A673 (cell line): ENCODE data around the gene NUB1. TPM values are rescaled to one million over a fixed set of nuclear protein-coding genes. Genes with fewer than 3 reads are reported as not detected.

Experiments
- BruUV-seq: library from RNA; stranded (reverse); fragments of 400-500 nt; replicated peaks from 2 replicates; lab custom pipeline; 2021; lab: Mats Ljungman, UMichigan
- CTCF ChIA-PET: fragments of 300-600 bp; sonication (Branson Sonifier 250); formaldehyde crosslinking; loops from one replicate; lab custom pipeline; 2022; ENCODE audit warnings: antibody characterized with exemption; lab: Charles Lee
- POLR2A ChIA-PET: fragments of 300-600 bp; sonication (Branson Sonifier 250); formaldehyde crosslinking; loops from one replicate; lab custom pipeline; 2022; ENCODE audit warnings: antibody characterized with exemption; ENCODE audit not compliant: low non-redundant PET; lab: Charles Lee
- DNase-seq: peaks from one replicate; pipeline ENCODE4 v3.0.0-alpha.2; 2015; ENCODE audit warnings: low spot score
- H3K27ac ChIP-seq: fragments of 200-600 bp; sonication (generic); 2 replicates; pipeline ENCODE4 v1.5.1; 2016; ENCODE audit warnings: mixed run types, low read depth, mild to moderate bottlenecking, mixed read lengths, antibody characterized with exemption, low read length; ENCODE audit not compliant: poor library complexity, severe bottlenecking
- H3K27me3 ChIP-seq: fragments of 200-600 bp; sonication (generic); replicated peaks from 2 replicates; pipeline ENCODE4 v1.6.1; 2017; ENCODE audit warnings: mixed run types, low read depth, mild to moderate bottlenecking, mixed read lengths, antibody characterized with exemption, low read length; ENCODE audit not compliant: insufficient read depth, poor library complexity
- H3K36me3 ChIP-seq: fragments of 200-600 bp; sonication (generic); 2 replicates; pipeline ENCODE4 v1.6.1; 2016; ENCODE audit warnings: mixed run types, mild to moderate bottlenecking, mixed read lengths, antibody characterized with exemption, low read length; ENCODE audit not compliant: insufficient read depth, poor library complexity, severe bottlenecking
- H3K4me1 ChIP-seq: fragments of 200-600 bp; sonication (generic); 2 replicates; pipeline ENCODE4 v1.6.1; 2017; ENCODE audit warnings: mixed run types, mild to moderate bottlenecking, mixed read lengths, antibody characterized with exemption, low read length; ENCODE audit not compliant: insufficient read depth, poor library complexity, severe bottlenecking
- H3K4me3 ChIP-seq: fragments of 200-600 bp; sonication (generic); 2 replicates; pipeline ENCODE4 v1.5.1; 2016; ENCODE audit warnings: low read depth, mixed run types, mild to moderate bottlenecking, mixed read lengths, low read length; ENCODE audit not compliant: poor library complexity, severe bottlenecking
- H3K9me3 ChIP-seq: fragments of 200-600 bp; sonication (generic); 2 replicates; pipeline ENCODE4 v1.6.1; 2016; ENCODE audit warnings: mixed run types, low read depth, mild to moderate bottlenecking, mixed read lengths, antibody characterized with exemption, low read length; ENCODE audit not compliant: poor library complexity, severe bottlenecking
- EZH2 ChIP-seq: fragments of 200-600 bp; sonication (generic); IDR thresholded peaks from 2 replicates; pipeline ENCODE4 v1.6.1; 2017; ENCODE audit warnings: borderline replicate concordance, low read depth, mild to moderate bottlenecking, mixed read lengths, antibody characterized with exemption, low read length; ENCODE audit not compliant: poor library complexity, severe bottlenecking
- intact Hi-C: fragments of 100-400 bp; cut with micrococcal nuclease; formaldehyde crosslinking; loops from one replicate; pipeline ENCODE4 v1.10.0; 2022; ENCODE audit not compliant: unreplicated experiment
- total RNA-seq: library from RNA; stranded (reverse); gene quantifications from 2 replicates; pipeline ENCODE4 v1.2.3, GENCODE V29; 2021
- TF ChIP-seq, protein P1 (sequence below): fragments of 300-800, 200-600 bp; sonication (generic); conservative IDR thresholded peaks from 2 replicates; pipeline ENCODE4 v1.5.1; 2017; ENCODE audit warnings: low read depth, mild to moderate bottlenecking, antibody characterized with exemption, low read length, moderate library complexity, mixed read lengths

The NUB1 gene
- total RNA-seq, 1 experiment from 2014 or later: 36.9 TPM

DNA sequence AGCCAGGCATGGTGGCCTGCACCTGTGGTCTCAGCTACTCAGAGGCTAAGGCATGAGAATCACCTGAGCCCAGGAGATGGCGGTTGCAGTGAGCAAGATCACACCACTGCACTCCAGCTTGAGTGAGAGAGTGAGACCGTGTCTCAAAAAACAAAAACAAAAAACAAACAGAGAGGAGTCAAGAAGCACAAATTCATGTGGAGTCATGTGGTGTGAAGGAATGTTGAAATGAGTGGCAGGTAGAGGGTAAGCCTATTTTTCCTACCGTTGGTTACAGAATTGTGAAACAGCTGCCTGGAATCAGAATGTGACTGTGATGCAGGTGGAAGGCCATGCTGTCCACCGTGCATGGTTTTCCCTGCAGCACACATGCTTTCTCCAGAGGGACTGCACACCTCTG is 23.7 kb upstream of the NUB1 start:
- ChIA-PET POLR2A (no interaction called here), CTCF (no interaction called here)
- intact Hi-C loops: loop anchor here (5.0 kb wide), 2 partner anchors 129 to 439 kb away; no protein-coding TSS in a partner anchor

DNA sequence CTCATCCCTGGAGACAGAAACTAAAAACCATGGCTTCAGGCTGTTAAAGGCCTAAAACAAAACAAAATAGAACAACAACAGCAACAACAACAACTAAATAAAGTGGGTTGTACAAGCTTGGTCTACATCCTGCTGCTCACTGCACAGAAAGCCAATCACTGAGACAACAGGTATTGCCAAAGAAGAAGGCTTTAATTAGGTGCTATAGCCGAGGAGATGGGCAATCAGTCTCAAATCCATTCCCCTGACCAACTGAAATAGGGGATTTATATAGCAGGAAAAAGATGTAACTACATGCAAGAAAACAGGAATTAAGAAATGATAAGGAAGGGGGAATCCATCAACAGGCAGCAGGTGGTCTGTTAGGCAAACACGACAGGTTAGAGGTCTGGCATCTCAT is 22.4 kb upstream of the NUB1 start:
- intact Hi-C loops: loop anchor here (5.0 kb wide), 2 partner anchors 128 to 438 kb away; no protein-coding TSS in a partner anchor
- peaks cover 12% of the 10 kb centered on the region for H3K9me3 ChIP-seq
- H3K27me3 ChIP-seq: no peaks in the 10 kb centered on the region
- no peak for DNase-seq
- BruUV-seq: no TSS peak
- H3K36me3 ChIP-seq: no peaks in the 10 kb centered on the region
- ChIA-PET CTCF (no interaction called here), POLR2A (no interaction called here)
- no peaks in the 10 kb centered on the region for H3K4me1 ChIP-seq
- no peak for TF ChIP-seq EZH2
- TF ChIP-seq, protein P1, sequence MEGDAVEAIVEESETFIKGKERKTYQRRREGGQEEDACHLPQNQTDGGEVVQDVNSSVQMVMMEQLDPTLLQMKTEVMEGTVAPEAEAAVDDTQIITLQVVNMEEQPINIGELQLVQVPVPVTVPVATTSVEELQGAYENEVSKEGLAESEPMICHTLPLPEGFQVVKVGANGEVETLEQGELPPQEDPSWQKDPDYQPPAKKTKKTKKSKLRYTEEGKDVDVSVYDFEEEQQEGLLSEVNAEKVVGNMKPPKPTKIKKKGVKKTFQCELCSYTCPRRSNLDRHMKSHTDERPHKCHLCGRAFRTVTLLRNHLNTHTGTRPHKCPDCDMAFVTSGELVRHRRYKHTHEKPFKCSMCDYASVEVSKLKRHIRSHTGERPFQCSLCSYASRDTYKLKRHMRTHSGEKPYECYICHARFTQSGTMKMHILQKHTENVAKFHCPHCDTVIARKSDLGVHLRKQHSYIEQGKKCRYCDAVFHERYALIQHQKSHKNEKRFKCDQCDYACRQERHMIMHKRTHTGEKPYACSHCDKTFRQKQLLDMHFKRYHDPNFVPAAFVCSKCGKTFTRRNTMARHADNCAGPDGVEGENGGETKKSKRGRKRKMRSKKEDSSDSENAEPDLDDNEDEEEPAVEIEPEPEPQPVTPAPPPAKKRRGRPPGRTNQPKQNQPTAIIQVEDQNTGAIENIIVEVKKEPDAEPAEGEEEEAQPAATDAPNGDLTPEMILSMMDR: no peak
- H3K4me3 ChIP-seq: no peak overlapping the region
- no peak overlapping the region for H3K27ac ChIP-seq

More for the DNA sequence above, 23.7 kb upstream of the NUB1 start:
- no peaks in the 10 kb centered on the region for H3K27me3 ChIP-seq
- H3K9me3 ChIP-seq: peaks cover 12% of the 10 kb centered on the region
- no peaks in the 10 kb centered on the region for H3K36me3 ChIP-seq
- no peak overlapping the region for H3K4me3 ChIP-seq
- no peak overlapping the region for H3K27ac ChIP-seq
- BruUV-seq: no TSS peak
- no peak for TF ChIP-seq EZH2
- TF ChIP-seq, protein P1: no peak
- DNase-seq: no peak
- no peaks in the 10 kb centered on the region for H3K4me1 ChIP-seq

DNA sequence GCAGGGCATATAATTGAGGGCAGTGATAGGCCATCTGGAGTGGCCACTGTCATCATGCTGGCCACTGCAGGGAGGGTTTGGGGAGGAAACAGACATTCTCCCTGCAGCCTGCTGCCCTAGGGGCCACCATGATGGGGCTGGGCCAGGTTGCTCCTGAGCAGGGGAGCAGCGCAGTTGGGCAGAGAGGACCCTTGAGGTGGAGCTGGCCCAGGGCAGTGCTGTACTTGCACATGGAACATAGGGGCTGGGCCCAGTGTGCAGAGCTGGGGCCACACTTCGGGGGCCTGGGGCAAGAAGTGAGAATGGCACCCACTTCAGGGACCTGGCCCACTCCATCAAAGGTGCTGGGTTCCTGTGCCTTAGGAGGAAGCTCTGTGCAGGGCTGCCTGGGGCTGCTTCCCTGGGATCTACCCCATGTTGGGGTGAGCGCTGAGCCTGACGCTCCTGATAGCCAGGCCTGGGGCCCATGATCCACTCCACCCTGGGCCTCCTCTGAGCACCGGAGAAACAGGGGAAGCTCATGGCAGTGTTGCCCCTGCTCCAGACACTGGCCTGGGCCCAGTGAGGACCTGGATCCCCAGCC is 21.3 kb upstream of the NUB1 start:
- Histone ChIP-seq H3K9me3 (peaks cover 12% of the 10 kb centered on the region), H3K4me3 (no peak overlapping the region), H3K27me3 (no peaks in the 10 kb centered on the region), H3K27ac (no peak overlapping the region), H3K36me3 (no peaks in the 10 kb centered on the region), H3K4me1 (no peaks in the 10 kb centered on the region)
- ChIA-PET POLR2A (no interaction called here), CTCF (interaction anchor here (0.7 kb wide), 1 partner anchor 350 kb away, joined by 6 read pairs; no protein-coding TSS in a partner anchor)
- BruUV-seq: no TSS peak
- intact Hi-C loops: no loop called here
- no peak for DNase-seq
- no peak for TF ChIP-seq EZH2
- TF ChIP-seq, protein P1: no peak
